Measurements from ENCODE around the gene HNF4A. TPM values are rescaled to one million over a fixed set of nuclear protein-coding genes. Genes with fewer than 3 reads are reported as not detected.

HNF4A gene
- total and polyA plus RNA-seq, 2 donors (not counting 1 experiment from before 2014, with no cell fraction given), result not detected

- H3K27ac Mint-ChIP-seq, result no peak overlapping the region
- peaks cover 9% of the 10 kb centered on the region for H3K27me3 Mint-ChIP-seq
- Histone ChIP-seq H3K9me3 (ENCODE audit: control extremely low read depth in 1 of 3, control insufficient read depth in 2 of 3, insufficient read depth in 1 of 3, low read length in 2 of 3) (no peaks in the 10 kb centered on the region), H3K4me3 (ENCODE audit: control extremely low read depth in 1 of 5, extremely low read depth in 1 of 5, insufficient read depth in 1 of 5, low read depth in 2 of 5, low read length in 4 of 5) (no peak overlapping the region), H3K9ac (ENCODE audit: low read length) (no peak overlapping the region), H3K4me1 (ENCODE audit: control insufficient read depth in 2 of 2, insufficient read depth in 2 of 2, low read length in 2 of 2) (no peaks in the 10 kb centered on the region), H3K4me2 (replicated peaks; ENCODE audit: low read depth, low read length, poor library complexity, severe bottlenecking) (no peak overlapping the region), H3K27ac (ENCODE audit: low read length in 2 of 2) (no peak overlapping the region), H3K79me2 (ENCODE audit: control insufficient read depth, insufficient read depth, low read length) (no peaks in the 10 kb centered on the region), H4K20me1 (ENCODE audit: control insufficient read depth, insufficient read depth, low read length, poor library complexity, severe bottlenecking) (no peaks in the 10 kb centered on the region), H3K27me3 (replicated peaks in 1 of 4; ENCODE audit: control extremely low read depth in 1 of 4, control insufficient read depth in 3 of 4, insufficient read depth in 4 of 4, low read length in 3 of 4) (peaks cover 0 to 4% (median 0%) of the 10 kb centered on the region in 4 experiments), H3K36me3 (replicated peaks in 1 of 2; ENCODE audit: control extremely low read depth in 1 of 2, control insufficient read depth in 1 of 2, extremely low read depth in 1 of 2, insufficient read depth in 2 of 2, low read length in 1 of 2) (no peaks in the 10 kb centered on the region), H2AFZ (ENCODE audit: insufficient read depth, low read depth, low read length, poor library complexity, severe bottlenecking) (no peak overlapping the region)
- ATAC-seq (ENCODE audit: low read depth), result no peak
- DNase-seq, result no peak
- H3K4me1 Mint-ChIP-seq, result no peaks in the 10 kb centered on the region
- 90% methylated on average over 1 of the region's 4 CpGs for WGBS (ENCODE audit: insufficient coverage)
- TF ChIP-seq CTCF (IDR thresholded peaks at IDR 0.05), result no peak
- no peak for TF ChIP-seq EZH2 (IDR thresholded peaks at IDR 0.05; ENCODE audit: borderline replicate concordance, insufficient read depth, low read depth, low read length, poor library complexity, severe bottlenecking)
- CTCF ChIA-PET, result interaction anchor here (0.9 kb wide), 1 partner anchor 37 kb away, joined by 4 read pairs; no protein-coding TSS in a partner anchor
- POLR2A ChIA-PET, result no interaction called here
- no peaks in the 10 kb centered on the region for H3K9me3 Mint-ChIP-seq (ENCODE audit: insufficient read depth)
- no peak overlapping the region for H3K4me3 Mint-ChIP-seq
- intact Hi-C loops (cut with micrococcal nuclease), result no loop called here
These were observed 7.3 kb upstream of the HNF4A start for GRCh38 chr20:44348168-44348659.

- H3K36me3 ChIP-seq (replicated peaks in 1 of 2; ENCODE audit: control extremely low read depth in 1 of 2, control insufficient read depth in 1 of 2, extremely low read depth in 1 of 2, insufficient read depth in 2 of 2, low read length in 1 of 2), result no peaks in the 10 kb centered on the region
- ATAC-seq (ENCODE audit: low read depth) (no peak), DNase-seq (no peak)
- 100% methylated on average over 1 of the region's 3 CpGs for WGBS (ENCODE audit: insufficient coverage)
- ChIA-PET CTCF (no interaction called here), POLR2A (no interaction called here)
- no peaks in the 10 kb centered on the region for H3K9me3 ChIP-seq (ENCODE audit: control extremely low read depth in 1 of 3, control insufficient read depth in 2 of 3, insufficient read depth in 1 of 3, low read length in 2 of 3)
- no peaks in the 10 kb centered on the region for H3K4me1 ChIP-seq (ENCODE audit: control insufficient read depth in 2 of 2, insufficient read depth in 2 of 2, low read length in 2 of 2)
- Mint-ChIP-seq H3K4me1 (no peaks in the 10 kb centered on the region), H3K27me3 (peaks cover 11% of the 10 kb centered on the region), H3K27ac (no peak overlapping the region), H3K9me3 (ENCODE audit: insufficient read depth) (no peaks in the 10 kb centered on the region), H3K4me3 (no peak overlapping the region)
- H4K20me1 ChIP-seq (ENCODE audit: control insufficient read depth, insufficient read depth, low read length, poor library complexity, severe bottlenecking), result no peaks in the 10 kb centered on the region
- H3K4me2 ChIP-seq (replicated peaks; ENCODE audit: low read depth, low read length, poor library complexity, severe bottlenecking), result no peak overlapping the region
- no peak overlapping the region for H3K4me3 ChIP-seq (ENCODE audit: control extremely low read depth in 1 of 5, extremely low read depth in 1 of 5, insufficient read depth in 1 of 5, low read depth in 2 of 5, low read length in 4 of 5)
- H2AFZ ChIP-seq (ENCODE audit: insufficient read depth, low read depth, low read length, poor library complexity, severe bottlenecking), result no peak overlapping the region
- no peak overlapping the region for H3K9ac ChIP-seq (ENCODE audit: low read length)
- H3K27me3 ChIP-seq (replicated peaks in 1 of 4; ENCODE audit: control extremely low read depth in 1 of 4, control insufficient read depth in 3 of 4, insufficient read depth in 4 of 4, low read length in 3 of 4), result peaks cover 0 to 4% (median 0%) of the 10 kb centered on the region in 4 experiments
- no peaks in the 10 kb centered on the region for H3K79me2 ChIP-seq (ENCODE audit: control insufficient read depth, insufficient read depth, low read length)
- intact Hi-C loops (cut with micrococcal nuclease), result no loop called here
- H3K27ac ChIP-seq (ENCODE audit: low read length in 2 of 2), result no peak overlapping the region
- TF ChIP-seq EZH2 (IDR thresholded peaks at IDR 0.05; ENCODE audit: borderline replicate concordance, insufficient read depth, low read depth, low read length, poor library complexity, severe bottlenecking) (no peak), CTCF (IDR thresholded peaks at IDR 0.05) (no peak)
These were observed 6.2 kb upstream of the HNF4A start for GRCh38 chr20:44349349-44349748.

All from B cell (primary cell).